ENCODE measurements around the gene SHF. TPM values are rescaled to one million over a fixed set of nuclear protein-coding genes. Genes with fewer than 3 reads are reported as not detected.
A peak's percentile ranks its signal among the peaks of the same experiment; 100 is the strongest.

Gene SHF
- total and polyA plus RNA-seq, 2 of the 4 experiments (the other 2 are of a cell fraction), result 1.8 to 3.5 TPM

DNA sequence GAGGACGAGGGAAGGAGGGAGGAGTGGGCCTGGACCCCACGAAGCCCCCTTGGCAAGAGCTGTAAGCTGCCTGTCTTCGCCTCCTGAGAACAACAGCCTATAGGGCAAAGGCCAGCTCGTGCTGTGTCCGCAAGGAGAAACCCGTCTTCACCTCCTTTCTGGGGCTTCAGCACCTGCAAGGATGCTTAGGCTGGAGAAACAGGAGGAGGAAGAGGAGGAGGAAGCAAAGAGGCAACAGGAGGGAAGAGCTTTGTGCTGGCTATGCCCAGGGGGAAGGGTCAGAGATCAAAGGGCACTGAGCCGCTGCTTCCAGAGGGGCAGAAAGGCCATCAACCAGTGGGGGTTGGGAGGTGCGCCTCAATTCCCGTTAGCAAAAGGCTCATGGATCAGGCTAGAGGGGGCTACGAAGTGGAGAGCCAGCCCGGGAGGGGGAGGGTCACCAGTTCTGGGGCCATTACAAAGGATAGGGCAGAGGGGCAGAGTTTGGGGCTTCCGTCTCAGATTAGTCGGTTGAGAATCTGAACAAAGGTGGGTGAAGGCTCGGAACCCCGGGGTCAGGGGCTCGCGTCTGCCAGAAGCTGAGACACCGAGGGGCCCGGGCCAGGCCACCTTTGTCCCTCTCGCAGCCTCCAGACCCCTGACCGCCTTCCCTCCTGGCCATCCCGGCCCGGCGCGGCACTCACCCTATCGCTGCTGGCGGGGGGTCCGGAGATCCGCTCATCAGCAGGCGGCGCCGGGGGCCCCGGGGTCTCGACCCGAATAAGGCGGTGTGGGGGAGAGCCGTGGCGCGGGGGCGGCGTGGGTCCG lies 792 bp downstream of the SHF start (continued):
- TF ChIP-seq MXI1 (IDR thresholded peaks at IDR 0.05; ENCODE audit: borderline replicate concordance, low read depth, low read length), result no peak
- TF ChIP-seq RCOR1 (IDR thresholded peaks at IDR 0.05; ENCODE audit: insufficient replicate concordance, low read length), result no peak

DNA sequence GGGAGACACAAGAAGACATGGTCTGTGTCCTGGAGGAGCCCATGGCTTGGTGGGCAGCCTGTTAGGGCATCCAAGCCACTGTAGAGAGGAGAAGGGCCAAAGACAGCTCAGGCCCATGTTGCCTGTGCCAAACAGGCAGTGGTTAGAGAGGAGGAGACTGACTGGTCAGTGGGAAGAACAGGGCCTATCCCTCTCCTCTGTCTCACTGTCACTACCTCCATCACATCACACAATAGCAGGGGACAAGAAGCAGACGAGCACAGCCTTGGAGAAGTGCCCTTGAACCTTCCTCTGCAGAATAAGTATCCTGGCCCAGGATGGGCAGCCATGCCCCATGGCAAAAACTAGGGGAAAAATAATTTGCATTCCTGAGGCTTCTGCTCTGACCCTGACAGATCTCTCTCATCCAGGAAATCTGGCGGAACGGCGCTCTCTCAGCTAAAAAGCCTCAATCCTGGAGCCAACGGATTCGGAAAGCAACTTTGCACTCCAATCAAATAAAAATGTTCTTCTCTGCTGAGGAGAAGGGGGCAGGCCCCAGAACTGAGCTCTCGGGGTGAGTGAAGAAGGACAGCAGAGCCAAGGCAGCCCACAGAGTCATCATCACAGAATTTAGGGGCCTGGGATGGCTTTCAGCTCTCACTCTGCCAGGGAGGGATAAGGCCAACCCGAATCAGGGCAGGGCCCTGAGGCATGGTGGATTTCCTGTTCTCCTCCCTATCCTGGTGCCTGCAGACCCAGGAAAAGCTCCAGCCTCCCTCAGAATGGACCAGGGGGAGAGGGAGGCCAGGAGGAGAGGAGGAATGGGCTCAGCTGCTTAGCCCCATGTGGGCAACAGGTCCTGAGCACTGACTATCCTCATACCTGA lies 1.6 kb downstream of the SHF start:
- Histone ChIP-seq H2BK20ac (ENCODE audit: low read depth, low read length) (no peak overlapping the region; the same call in 1 of the 2 replicates), H2BK15ac (ENCODE audit: low read depth, low read length) (no peak overlapping the region), H3K36me3 (ENCODE audit: control insufficient read depth, insufficient read depth, low read length) (no peaks in the 10 kb centered on the region), H3K4me3 (ENCODE audit: insufficient read depth, low read depth, low read length) (peak overlapping the region; percentile 68; the same call in 1 of the 2 replicates), H2BK5ac (ENCODE audit: low read depth, low read length, poor library complexity, severe bottlenecking) (no peak overlapping the region), H3K4me1 (ENCODE audit: control insufficient read depth, insufficient read depth, low read length) (peaks cover 8% of the 10 kb centered on the region), H3K56ac (ENCODE audit: extremely low read depth, insufficient read depth, low read length) (no peak overlapping the region), H3K9ac (ENCODE audit: low read depth, low read length) (no peak overlapping the region), H3K18ac (ENCODE audit: low read depth, low read length) (no peak overlapping the region), H3K79me1 (ENCODE audit: low read depth in 1 of 2, low read length in 2 of 2) (no peaks in the 10 kb centered on the region), H3K23ac (ENCODE audit: low read depth, low read length) (no peak overlapping the region), H3K27ac (ENCODE audit: insufficient read depth, low read length) (no peak overlapping the region), H4K91ac (ENCODE audit: insufficient read depth, low read depth, low read length) (no peak overlapping the region), H2AK5ac (ENCODE audit: low read depth, low read length) (0 out of 2 replicates have a peak overlapping the region, but pooled peaks have one; percentile 24), H2AFZ (replicated peaks; ENCODE audit: low read length, poor library complexity) (peak overlapping the region; percentile 64), H3K14ac (replicated peaks; ENCODE audit: low read depth, low read length) (no peak overlapping the region), H4K5ac (ENCODE audit: low read depth, low read length) (no peak overlapping the region), H3K9me3 (ENCODE audit: control insufficient read depth, insufficient read depth, low read length) (no peaks in the 10 kb centered on the region), H4K8ac (ENCODE audit: low read depth in 2 of 2, low read length in 2 of 2) (no peak overlapping the region), H3K4ac (ENCODE audit: low read depth, low read length) (peak overlapping the region; percentile 30), H3K27me3 (ENCODE audit: control insufficient read depth, insufficient read depth, low read length) (peaks cover 10% of the 10 kb centered on the region), H3K9me1 (ENCODE audit: insufficient read depth, low read length) (peaks cover 12% of the 10 kb centered on the region; the same call in 1 of the 2 replicates), H2BK120ac (ENCODE audit: low read depth, low read length) (no peak overlapping the region), H3K4me2 (ENCODE audit: low read depth, low read length) (peak overlapping the region; percentile 84; the same call in 1 of the 2 replicates), H4K20me1 (ENCODE audit: insufficient read depth, low read length) (no peaks in the 10 kb centered on the region), H2AK9ac (replicated peaks; ENCODE audit: low read depth, low read length, poor library complexity) (peak overlapping the region; percentile 33)
- DNase-seq (peak; percentile 20), ATAC-seq (ENCODE audit: low read depth) (peak; percentile 27)
- no TSS peak for BruUV-seq (replicated peaks)
- ChIA-PET POLR2A (ENCODE audit: unreplicated experiment) (no interaction called here), CTCF (no interaction called here)
- dilution Hi-C loops (cut with HindIII; ENCODE audit: low sequenced_read_pairs, unreplicated experiment), result no loop called here
- in situ Hi-C loops (cut with MboI; ENCODE audit: low sequenced_read_pairs), result loop anchor here (25.0 kb wide), 1 partner anchor 426 kb away; no protein-coding TSS in a partner anchor
- intact Hi-C loops (cut with micrococcal nuclease), result no loop called here
- 51% methylated on average over 3 of the region's 8 CpGs; no CpG with 5 or more reads in 1 of the 2 experiments for WGBS, 2 experiments (ENCODE audit: extremely low coverage in 2 of 2, insufficient read length in 1 of 2)
- TF ChIP-seq RAD21 (IDR thresholded peaks at IDR 0.05; ENCODE audit: low read length) (no peak), RFX5 (IDR thresholded peaks at IDR 0.05; ENCODE audit: low read depth, low read length) (no peak), FOS (IDR thresholded peaks at IDR 0.05; ENCODE audit: low read depth, low read length) (no peak), MAFK (IDR thresholded peaks at IDR 0.05; ENCODE audit: low read depth, low read length) (no peak), SMC3 (IDR thresholded peaks at IDR 0.05; ENCODE audit: low read depth, low read length) (no peak), RCOR1 (IDR thresholded peaks at IDR 0.05; ENCODE audit: insufficient replicate concordance, low read length) (no peak), MXI1 (IDR thresholded peaks at IDR 0.05; ENCODE audit: borderline replicate concordance, low read depth, low read length) (no peak), MAZ (IDR thresholded peaks at IDR 0.05; ENCODE audit: borderline replicate concordance, low read depth, low read length) (no peak), CHD1 (IDR thresholded peaks at IDR 0.05; ENCODE audit: low read depth, low read length) (no peak)
- TF ChIP-seq, protein P1, sequence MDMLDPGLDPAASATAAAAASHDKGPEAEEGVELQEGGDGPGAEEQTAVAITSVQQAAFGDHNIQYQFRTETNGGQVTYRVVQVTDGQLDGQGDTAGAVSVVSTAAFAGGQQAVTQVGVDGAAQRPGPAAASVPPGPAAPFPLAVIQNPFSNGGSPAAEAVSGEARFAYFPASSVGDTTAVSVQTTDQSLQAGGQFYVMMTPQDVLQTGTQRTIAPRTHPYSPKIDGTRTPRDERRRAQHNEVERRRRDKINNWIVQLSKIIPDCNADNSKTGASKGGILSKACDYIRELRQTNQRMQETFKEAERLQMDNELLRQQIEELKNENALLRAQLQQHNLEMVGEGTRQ (IDR thresholded peaks at IDR 0.05; ENCODE audit: low read depth, low read length), result no peak
- TF ChIP-seq, protein P2, sequence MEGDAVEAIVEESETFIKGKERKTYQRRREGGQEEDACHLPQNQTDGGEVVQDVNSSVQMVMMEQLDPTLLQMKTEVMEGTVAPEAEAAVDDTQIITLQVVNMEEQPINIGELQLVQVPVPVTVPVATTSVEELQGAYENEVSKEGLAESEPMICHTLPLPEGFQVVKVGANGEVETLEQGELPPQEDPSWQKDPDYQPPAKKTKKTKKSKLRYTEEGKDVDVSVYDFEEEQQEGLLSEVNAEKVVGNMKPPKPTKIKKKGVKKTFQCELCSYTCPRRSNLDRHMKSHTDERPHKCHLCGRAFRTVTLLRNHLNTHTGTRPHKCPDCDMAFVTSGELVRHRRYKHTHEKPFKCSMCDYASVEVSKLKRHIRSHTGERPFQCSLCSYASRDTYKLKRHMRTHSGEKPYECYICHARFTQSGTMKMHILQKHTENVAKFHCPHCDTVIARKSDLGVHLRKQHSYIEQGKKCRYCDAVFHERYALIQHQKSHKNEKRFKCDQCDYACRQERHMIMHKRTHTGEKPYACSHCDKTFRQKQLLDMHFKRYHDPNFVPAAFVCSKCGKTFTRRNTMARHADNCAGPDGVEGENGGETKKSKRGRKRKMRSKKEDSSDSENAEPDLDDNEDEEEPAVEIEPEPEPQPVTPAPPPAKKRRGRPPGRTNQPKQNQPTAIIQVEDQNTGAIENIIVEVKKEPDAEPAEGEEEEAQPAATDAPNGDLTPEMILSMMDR (conservative IDR thresholded peaks at IDR 0.05; ENCODE audit: low read depth, low read length), result no peak
